OCI-LY7 (cell line): ENCODE data around the gene PLD1.

Experiments used
- EZH2phosphoT487 ChIP-seq: fragments of 200-600 bp; sonication (generic); IDR thresholded peaks from 2 replicates; pipeline ENCODE4 v1.6.1; 2018; ENCODE audit warnings: low read depth, borderline replicate concordance, mild to moderate bottlenecking, mixed run types, antibody characterized with exemption, low read length, moderate library complexity, mixed read lengths
- TF ChIP-seq, protein P1 (sequence below): fragments of 200-600 bp; sonication (generic); conservative IDR thresholded peaks from 2 replicates; pipeline ENCODE4 v1.5.1; 2014; ENCODE audit warnings: mild to moderate bottlenecking, antibody characterized with exemption, low read length, moderate library complexity, mixed read lengths

DNA sequence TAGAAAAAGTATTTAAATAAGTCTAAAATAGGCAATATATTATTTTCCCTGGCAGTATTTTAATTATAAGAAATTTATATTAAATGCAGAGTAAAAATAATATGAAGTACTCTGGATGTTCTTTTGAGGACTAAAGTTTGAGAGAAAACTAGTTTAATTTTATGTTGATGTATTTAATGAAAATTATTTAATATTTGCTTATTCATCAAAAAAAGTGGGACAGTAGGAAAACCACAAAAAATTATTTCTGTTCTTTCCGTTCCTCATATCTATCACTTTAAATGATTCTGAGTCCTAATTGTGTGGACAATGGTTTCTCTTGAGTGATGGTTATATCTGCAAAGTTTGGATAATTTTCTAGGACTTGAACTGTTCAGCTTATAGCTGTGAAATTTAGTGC is 202.8 kb downstream of the PLD1 start:
- TF ChIP-seq, protein P1, sequence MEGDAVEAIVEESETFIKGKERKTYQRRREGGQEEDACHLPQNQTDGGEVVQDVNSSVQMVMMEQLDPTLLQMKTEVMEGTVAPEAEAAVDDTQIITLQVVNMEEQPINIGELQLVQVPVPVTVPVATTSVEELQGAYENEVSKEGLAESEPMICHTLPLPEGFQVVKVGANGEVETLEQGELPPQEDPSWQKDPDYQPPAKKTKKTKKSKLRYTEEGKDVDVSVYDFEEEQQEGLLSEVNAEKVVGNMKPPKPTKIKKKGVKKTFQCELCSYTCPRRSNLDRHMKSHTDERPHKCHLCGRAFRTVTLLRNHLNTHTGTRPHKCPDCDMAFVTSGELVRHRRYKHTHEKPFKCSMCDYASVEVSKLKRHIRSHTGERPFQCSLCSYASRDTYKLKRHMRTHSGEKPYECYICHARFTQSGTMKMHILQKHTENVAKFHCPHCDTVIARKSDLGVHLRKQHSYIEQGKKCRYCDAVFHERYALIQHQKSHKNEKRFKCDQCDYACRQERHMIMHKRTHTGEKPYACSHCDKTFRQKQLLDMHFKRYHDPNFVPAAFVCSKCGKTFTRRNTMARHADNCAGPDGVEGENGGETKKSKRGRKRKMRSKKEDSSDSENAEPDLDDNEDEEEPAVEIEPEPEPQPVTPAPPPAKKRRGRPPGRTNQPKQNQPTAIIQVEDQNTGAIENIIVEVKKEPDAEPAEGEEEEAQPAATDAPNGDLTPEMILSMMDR, result no peak
- TF ChIP-seq EZH2phosphoT487, result no peak
